AG04450 (cell line): ENCODE measurements around the gene IL27RA. TPM values are rescaled to one million over a fixed set of nuclear protein-coding genes. Genes with fewer than 3 reads are reported as not detected.

Experiments
- CTCF ChIA-PET: fragments of 300-600, 350-600 bp; formaldehyde crosslinking; extraction: SDS; loops from one replicate; lab custom pipeline; 2022; ENCODE audit warnings: antibody characterized with exemption, inconsistent platforms; lab: Charles Lee
- POLR2A ChIA-PET: fragments of 350-600 bp; formaldehyde crosslinking; extraction: SDS; loops from one replicate; lab custom pipeline; 2021; ENCODE audit warnings: antibody characterized with exemption, inconsistent platforms; lab: Yijun Ruan, JAX
- DNase-seq: peaks from one replicate; pipeline ENCODE4 v3.0.0-alpha.2; 2011; ENCODE audit warnings: low read depth, low spot score
- H3K27ac ChIP-seq: one replicate; pipeline ENCODE4 v1.5.1; 2012; ENCODE audit warnings: low read depth, low read length, control low read depth
- H3K27me3 ChIP-seq: one replicate; pipeline ENCODE4 v1.6.0; 2012; ENCODE audit warnings: low read length; ENCODE audit not compliant: control insufficient read depth, insufficient read depth
- H3K4me3 ChIP-seq: 2 replicates; pipeline ENCODE4 v1.5.1; 2011; ENCODE audit warnings: mild to moderate bottlenecking, low read depth, low read length, control low read depth
- H3K9me3 ChIP-seq: 2 replicates; pipeline ENCODE4 v1.5.1; 2012; ENCODE audit warnings: low read length; ENCODE audit not compliant: control insufficient read depth, insufficient read depth
- polyA plus RNA-seq: library from polyadenylated mRNA; depleted of rRNA; stranded (reverse); fragments of >200 nt; gene quantifications from 2 replicates; pipeline ENCODE4 v1.2.3, GENCODE V29; 2011
- TF ChIP-seq, protein P1 (sequence below): IDR thresholded peaks from 2 replicates; pipeline ENCODE4 v1.5.1; 2011; ENCODE audit warnings: low read depth, low read length, control low read depth, inconsistent platforms

Gene IL27RA
- polyA plus RNA-seq, 1 experiment, result 4.5 TPM

GRCh38 chr19:13984875-13985741 lies 46.5 kb upstream of the IL27RA start:
- H3K9me3 ChIP-seq, result no peaks in the 10 kb centered on the region; the same call in 1 of the 2 replicates
- CTCF ChIA-PET, result no interaction called here
- TF ChIP-seq, protein P1, sequence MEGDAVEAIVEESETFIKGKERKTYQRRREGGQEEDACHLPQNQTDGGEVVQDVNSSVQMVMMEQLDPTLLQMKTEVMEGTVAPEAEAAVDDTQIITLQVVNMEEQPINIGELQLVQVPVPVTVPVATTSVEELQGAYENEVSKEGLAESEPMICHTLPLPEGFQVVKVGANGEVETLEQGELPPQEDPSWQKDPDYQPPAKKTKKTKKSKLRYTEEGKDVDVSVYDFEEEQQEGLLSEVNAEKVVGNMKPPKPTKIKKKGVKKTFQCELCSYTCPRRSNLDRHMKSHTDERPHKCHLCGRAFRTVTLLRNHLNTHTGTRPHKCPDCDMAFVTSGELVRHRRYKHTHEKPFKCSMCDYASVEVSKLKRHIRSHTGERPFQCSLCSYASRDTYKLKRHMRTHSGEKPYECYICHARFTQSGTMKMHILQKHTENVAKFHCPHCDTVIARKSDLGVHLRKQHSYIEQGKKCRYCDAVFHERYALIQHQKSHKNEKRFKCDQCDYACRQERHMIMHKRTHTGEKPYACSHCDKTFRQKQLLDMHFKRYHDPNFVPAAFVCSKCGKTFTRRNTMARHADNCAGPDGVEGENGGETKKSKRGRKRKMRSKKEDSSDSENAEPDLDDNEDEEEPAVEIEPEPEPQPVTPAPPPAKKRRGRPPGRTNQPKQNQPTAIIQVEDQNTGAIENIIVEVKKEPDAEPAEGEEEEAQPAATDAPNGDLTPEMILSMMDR, result no peak
- POLR2A ChIA-PET, result interaction anchor here (0.5 kb wide), 1 partner anchor 123 kb away, joined by 3 read pairs; no protein-coding TSS in a partner anchor
- DNase-seq, result no peak
- H3K27ac ChIP-seq, result no peak overlapping the region
- no peaks in the 10 kb centered on the region for H3K27me3 ChIP-seq
- H3K4me3 ChIP-seq, result no peak overlapping the region

GRCh38 chr19:13985771-13986347 lies 45.7 kb upstream of the IL27RA start:
- ChIA-PET POLR2A (interaction anchor here (0.5 kb wide), 1 partner anchor 123 kb away, joined by 3 read pairs; no protein-coding TSS in a partner anchor), CTCF (no interaction called here)
- Histone ChIP-seq H3K9me3 (no peaks in the 10 kb centered on the region; the same call in 1 of the 2 replicates), H3K27me3 (no peaks in the 10 kb centered on the region), H3K4me3 (no peak overlapping the region), H3K27ac (peak overlapping the region; percentile 61)
- TF ChIP-seq, protein P1, result no peak
- DNase-seq, result no peak

GRCh38 chr19:13986348-13986904 lies 45.1 kb upstream of the IL27RA start:
- no peaks in the 10 kb centered on the region; the same call in 1 of the 2 replicates for H3K9me3 ChIP-seq
- H3K27me3 ChIP-seq, result no peaks in the 10 kb centered on the region
- ChIA-PET POLR2A (no interaction called here), CTCF (no interaction called here)
- peak; percentile 52 for DNase-seq
- peak overlapping the region; percentile 61 for H3K27ac ChIP-seq
- TF ChIP-seq, protein P1, result no peak
- peak overlapping the region; percentile 13; the same call in 1 of the 2 replicates for H3K4me3 ChIP-seq

GRCh38 chr19:13987101-13987890 lies 44.3 kb upstream of the IL27RA start:
- peak overlapping the region; percentile 61 for H3K27ac ChIP-seq
- TF ChIP-seq, protein P1, result no peak
- CTCF ChIA-PET, result no interaction called here
- no peak for DNase-seq
- POLR2A ChIA-PET, result interaction anchor here (0.6 to 1.5 kb wide), 2 partner anchors 13 to 19 kb away, joined by 8 read pairs; partner anchors contain the start of gene RFX1
- H3K4me3 ChIP-seq, result no peak overlapping the region
- H3K27me3 ChIP-seq, result no peaks in the 10 kb centered on the region
- no peaks in the 10 kb centered on the region; the same call in 1 of the 2 replicates for H3K9me3 ChIP-seq
